HAP-1 (cell line): ENCODE measurements around the gene GPR21.

Source experiments
- DNase-seq, 2 experiments: peaks; one replicate each; pipeline ENCODE4 v3.0.0-alpha.2; 2016 to 2020; ENCODE audit warnings: low spot score in 2 of 2
- H3K27me3 ChIP-seq: fragments of 250-450 bp; sonication (Bioruptor Pico); 2 replicates; pipeline ENCODE4 v1.5.1; 2020; ENCODE audit warnings: low read depth, mild to moderate bottlenecking, moderate library complexity
- H3K36me3 ChIP-seq: fragments of 250-450 bp; sonication (Bioruptor Pico); replicated peaks from 2 replicates; pipeline ENCODE4 v1.5.1; 2020; ENCODE audit warnings: mild to moderate bottlenecking
- H3K4me1 ChIP-seq: fragments of 250-450 bp; sonication (Bioruptor Pico); 2 replicates; pipeline ENCODE4 v1.5.1; 2020; ENCODE audit warnings: mild to moderate bottlenecking
- H3K4me3 ChIP-seq: fragments of 250-450 bp; sonication (Bioruptor Pico); 2 replicates; pipeline ENCODE4 v1.5.1; 2020; ENCODE audit warnings: mild to moderate bottlenecking, moderate library complexity
- H3K9me3 ChIP-seq: fragments of 250-450 bp; sonication (Bioruptor Pico); 2 replicates; pipeline ENCODE4 v1.5.1; 2020; ENCODE audit warnings: mild to moderate bottlenecking, moderate library complexity
- in situ Hi-C: fragments of 300-500 bp; cut with MboI; formaldehyde crosslinking; loops from 3 replicates; pipeline ENCODE4 v1.14.3; 2020; ENCODE audit warnings: low sequenced_read_pairs, inconsistent platforms, mixed read lengths

Gene GPR21

DNA sequence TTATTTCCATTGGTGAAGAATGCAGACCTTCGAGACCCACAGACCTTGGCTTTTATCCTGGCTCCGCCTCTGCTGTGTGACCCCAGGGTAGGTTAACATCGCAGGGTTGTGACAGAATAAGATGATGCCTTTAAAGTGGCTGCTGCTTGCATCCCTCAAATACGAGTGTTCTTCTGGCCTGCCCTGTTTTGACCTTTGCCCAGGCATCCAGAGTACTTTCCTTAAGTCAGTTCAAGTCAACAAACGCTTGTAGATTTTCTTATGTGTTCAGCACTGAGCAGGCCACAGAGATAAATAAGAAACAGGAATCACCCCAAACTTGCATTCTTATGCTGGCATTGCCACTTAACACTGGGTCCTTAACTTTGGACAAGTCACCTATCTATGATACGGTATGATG lies 50.2 kb downstream of the GPR21 start:
- Histone ChIP-seq H3K27me3 (no peaks in the 10 kb centered on the region), H3K9me3 (no peaks in the 10 kb centered on the region), H3K36me3 (peaks cover 4% of the 10 kb centered on the region; the same call in 1 of the 2 replicates), H3K4me3 (no peak overlapping the region), H3K4me1 (no peaks in the 10 kb centered on the region)
- in situ Hi-C loops = loop anchor here (5.0 kb wide), 1 partner anchor 269 kb away; no protein-coding TSS in a partner anchor
- no peak for DNase-seq

DNA sequence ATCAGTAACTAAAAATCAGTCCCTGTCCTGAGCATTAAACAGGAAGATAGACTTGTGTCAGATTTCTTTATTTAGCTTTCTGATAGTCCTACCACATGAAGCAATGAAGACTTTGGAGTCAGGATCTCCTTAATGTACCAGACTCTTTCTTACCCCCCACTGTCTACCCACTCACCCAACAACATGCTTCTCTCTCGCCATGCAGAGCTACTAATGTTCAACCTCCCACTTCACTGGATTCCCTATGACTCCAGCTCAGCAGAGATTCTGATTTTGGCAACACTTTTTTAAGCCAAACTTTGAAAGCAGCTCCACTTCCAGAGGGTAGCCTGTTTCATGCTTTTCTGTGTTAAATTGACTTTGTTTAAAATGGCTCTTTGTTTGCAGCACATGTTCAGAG lies 50.8 kb downstream of the GPR21 start:
- Histone ChIP-seq H3K27me3 (no peaks in the 10 kb centered on the region), H3K36me3 (peaks cover 4% of the 10 kb centered on the region; the same call in 1 of the 2 replicates), H3K9me3 (no peaks in the 10 kb centered on the region), H3K4me1 (no peaks in the 10 kb centered on the region), H3K4me3 (no peak overlapping the region)
- DNase-seq = no peak
- in situ Hi-C loops = loop anchor here (5.0 kb wide), 1 partner anchor 268 kb away; no protein-coding TSS in a partner anchor
